Nephron progenitor cell (in vitro differentiated cells): ENCODE measurements around the gene TRIML1.

Experiments
- DNase-seq: peaks from one replicate; pipeline ENCODE4 v3.0.0; 2021
- H3K27ac Mint-ChIP-seq: 2 replicates; pipeline ENCODE4 v1.8.0; 2021; ENCODE audit warnings: mild to moderate bottlenecking, moderate library complexity, mixed read lengths
- H3K27me3 Mint-ChIP-seq: 2 replicates; pipeline ENCODE4 v1.8.0; 2021; ENCODE audit warnings: mild to moderate bottlenecking, low read depth, mixed read lengths; ENCODE audit not compliant: poor library complexity
- H3K36me3 Mint-ChIP-seq: 2 replicates; pipeline ENCODE4 v1.8.0; 2021; ENCODE audit warnings: low read depth, mixed read lengths
- H3K4me1 Mint-ChIP-seq: 2 replicates; pipeline ENCODE4 v1.8.0; 2021; ENCODE audit warnings: mixed read lengths
- H3K4me3 Mint-ChIP-seq: 2 replicates; pipeline ENCODE4 v1.8.0; 2021; ENCODE audit warnings: mild to moderate bottlenecking, moderate library complexity, mixed read lengths
- H3K9me3 Mint-ChIP-seq: 2 replicates; pipeline ENCODE4 v1.8.0; 2021; ENCODE audit warnings: mild to moderate bottlenecking, moderate library complexity, mixed read lengths
- TF ChIP-seq, protein P1 (sequence below): fragments of 200-600 bp; sonication (generic); IDR thresholded peaks from 2 replicates; pipeline ENCODE4 v1.5.0; 2021; ENCODE audit warnings: antibody characterized with exemption

Gene TRIML1

GRCh38 chr4:188121530-188121929 lies 17.7 kb upstream of the TRIML1 start:
- H3K36me3 Mint-ChIP-seq = no peaks in the 10 kb centered on the region
- DNase-seq = no peak
- H3K4me1 Mint-ChIP-seq = no peaks in the 10 kb centered on the region
- H3K27me3 Mint-ChIP-seq = peaks cover 4% of the 10 kb centered on the region
- H3K27ac Mint-ChIP-seq = no peak overlapping the region
- TF ChIP-seq, protein P1, sequence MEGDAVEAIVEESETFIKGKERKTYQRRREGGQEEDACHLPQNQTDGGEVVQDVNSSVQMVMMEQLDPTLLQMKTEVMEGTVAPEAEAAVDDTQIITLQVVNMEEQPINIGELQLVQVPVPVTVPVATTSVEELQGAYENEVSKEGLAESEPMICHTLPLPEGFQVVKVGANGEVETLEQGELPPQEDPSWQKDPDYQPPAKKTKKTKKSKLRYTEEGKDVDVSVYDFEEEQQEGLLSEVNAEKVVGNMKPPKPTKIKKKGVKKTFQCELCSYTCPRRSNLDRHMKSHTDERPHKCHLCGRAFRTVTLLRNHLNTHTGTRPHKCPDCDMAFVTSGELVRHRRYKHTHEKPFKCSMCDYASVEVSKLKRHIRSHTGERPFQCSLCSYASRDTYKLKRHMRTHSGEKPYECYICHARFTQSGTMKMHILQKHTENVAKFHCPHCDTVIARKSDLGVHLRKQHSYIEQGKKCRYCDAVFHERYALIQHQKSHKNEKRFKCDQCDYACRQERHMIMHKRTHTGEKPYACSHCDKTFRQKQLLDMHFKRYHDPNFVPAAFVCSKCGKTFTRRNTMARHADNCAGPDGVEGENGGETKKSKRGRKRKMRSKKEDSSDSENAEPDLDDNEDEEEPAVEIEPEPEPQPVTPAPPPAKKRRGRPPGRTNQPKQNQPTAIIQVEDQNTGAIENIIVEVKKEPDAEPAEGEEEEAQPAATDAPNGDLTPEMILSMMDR = no peak
- no peaks in the 10 kb centered on the region for H3K9me3 Mint-ChIP-seq
- no peak overlapping the region for H3K4me3 Mint-ChIP-seq

DNA sequence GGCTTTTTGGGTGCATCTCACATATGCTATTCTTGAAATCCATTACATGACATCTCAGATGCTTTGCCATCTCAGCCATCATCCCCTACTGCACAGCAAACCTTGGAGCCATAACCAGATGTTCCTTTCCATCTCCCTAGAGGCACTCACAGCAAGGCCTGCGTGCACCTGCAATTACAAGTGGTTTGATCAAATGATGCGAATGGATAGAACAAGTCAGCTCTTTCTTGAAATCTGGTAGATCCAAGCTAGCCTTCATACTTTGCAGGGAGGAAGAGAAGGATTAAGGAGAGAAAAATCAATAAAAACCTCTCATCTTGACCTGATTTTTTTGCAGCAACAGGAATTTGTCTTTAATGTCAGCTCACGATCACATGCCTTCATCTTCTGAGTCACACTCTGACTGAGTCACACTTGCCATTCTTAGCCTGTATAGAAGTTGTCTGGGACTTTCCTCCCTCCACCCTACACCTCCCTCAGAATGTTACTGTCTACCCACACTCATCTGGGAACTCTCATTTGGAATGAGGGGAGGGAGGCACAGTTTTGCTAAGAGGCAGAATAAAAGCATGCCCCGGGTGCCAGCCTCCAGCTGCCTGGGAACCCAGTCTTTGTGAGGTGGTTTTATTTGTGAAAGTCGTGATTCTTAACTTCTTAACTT lies 11.9 kb upstream of the TRIML1 start:
- Mint-ChIP-seq H3K4me1 (no peaks in the 10 kb centered on the region), H3K9me3 (no peaks in the 10 kb centered on the region), H3K27me3 (peaks cover 2% of the 10 kb centered on the region), H3K36me3 (no peaks in the 10 kb centered on the region), H3K4me3 (no peak overlapping the region), H3K27ac (no peak overlapping the region)
- no peak for DNase-seq
- TF ChIP-seq, protein P1 = no peak

- Mint-ChIP-seq H3K4me3 (no peak overlapping the region), H3K4me1 (no peaks in the 10 kb centered on the region), H3K27me3 (peaks cover 2% of the 10 kb centered on the region), H3K9me3 (no peaks in the 10 kb centered on the region), H3K27ac (no peak overlapping the region), H3K36me3 (no peaks in the 10 kb centered on the region)
- TF ChIP-seq, protein P1 = no peak
- DNase-seq = no peak
Observed at GRCh38 chr4:188130355-188130754, 8.9 kb upstream of the TRIML1 start.

- H3K4me3 Mint-ChIP-seq = no peak overlapping the region
- H3K36me3 Mint-ChIP-seq = no peaks in the 10 kb centered on the region
- H3K27ac Mint-ChIP-seq = no peak overlapping the region
- H3K9me3 Mint-ChIP-seq = no peaks in the 10 kb centered on the region
- no peak for DNase-seq
- H3K27me3 Mint-ChIP-seq = peaks cover 2% of the 10 kb centered on the region
- TF ChIP-seq, protein P1 = no peak
- H3K4me1 Mint-ChIP-seq = no peaks in the 10 kb centered on the region
Observed at GRCh38 chr4:188132232-188132631, 7.0 kb upstream of the TRIML1 start.

DNA sequence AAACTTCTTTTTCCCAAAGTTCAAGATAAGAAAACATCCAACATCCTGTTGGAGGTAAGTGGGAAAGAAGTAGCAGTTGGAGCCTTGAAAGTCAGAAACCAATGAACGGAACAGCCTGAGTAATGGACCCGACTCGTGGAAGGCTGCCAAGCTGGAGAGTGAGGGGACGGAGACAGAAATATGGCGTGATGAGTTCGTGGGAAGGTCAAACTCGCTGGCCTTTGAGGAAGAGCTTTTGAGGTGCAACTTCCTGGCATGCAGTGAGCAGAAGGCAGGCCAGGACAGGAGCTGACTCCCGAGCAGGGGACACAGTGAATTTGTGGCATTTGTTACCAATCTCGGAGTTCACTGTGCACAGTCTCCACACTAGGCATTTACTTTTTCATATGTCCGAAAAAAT lies 1.0 kb upstream of the TRIML1 start:
- no peaks in the 10 kb centered on the region for H3K27me3 Mint-ChIP-seq
- no peaks in the 10 kb centered on the region for H3K9me3 Mint-ChIP-seq
- H3K4me1 Mint-ChIP-seq = no peaks in the 10 kb centered on the region
- no peak for DNase-seq
- H3K36me3 Mint-ChIP-seq = no peaks in the 10 kb centered on the region
- TF ChIP-seq, protein P1 = no peak
- H3K27ac Mint-ChIP-seq = no peak overlapping the region
- no peak overlapping the region for H3K4me3 Mint-ChIP-seq

- Mint-ChIP-seq H3K36me3 (no peaks in the 10 kb centered on the region), H3K4me3 (no peak overlapping the region), H3K4me1 (no peaks in the 10 kb centered on the region), H3K27me3 (no peaks in the 10 kb centered on the region), H3K27ac (no peak overlapping the region), H3K9me3 (peaks cover 6% of the 10 kb centered on the region)
- no peak for DNase-seq
- TF ChIP-seq, protein P1 = no peak
Observed at GRCh38 chr4:188139671-188140070, 430 bp downstream of the TRIML1 start.
